Left kidney (tissue), 8 donors: Measurements from ENCODE around the gene VAPA. TPM values are rescaled to one million over a fixed set of nuclear protein-coding genes. Genes with fewer than 3 reads are reported as not detected.

Source experiments
- DNase-seq: peaks from one replicate; pipeline ENCODE4 v3.0.0-alpha.2; 2013
- long read RNA-seq, 8 donors: transcript quantifications; one replicate each; lab custom pipeline, GENCODE V29; 2026
- polyA plus RNA-seq: library from polyadenylated mRNA; unstranded; fragments of 120-200 nt; gene quantifications from one replicate; pipeline ENCODE4 v1.2.1, GENCODE V29; 2013; ENCODE audit not compliant: insufficient read length

VAPA gene
- 262 TPM for polyA plus RNA-seq
- long read RNA-seq, donor 1, full-length matches to known transcripts, result 96 of 196 reads
- long read RNA-seq, donor 1, partial matches to known transcripts, result 87 of 196 reads
- long read RNA-seq, donor 1, other reads (novel, unspliced or antisense), result 13 of 196 reads
- long read RNA-seq, donor 2, full-length matches to known transcripts, result 83 of 103 reads
- long read RNA-seq, donor 2, partial matches to known transcripts, result 13 of 103 reads
- long read RNA-seq, donor 2, other reads (novel, unspliced or antisense), result 7 of 103 reads
- long read RNA-seq, donor 3, full-length matches to known transcripts, result 51 of 51 reads
- long read RNA-seq, donor 3, partial matches to known transcripts, result 0 of 51 reads
- long read RNA-seq, donor 3, other reads (novel, unspliced or antisense), result 0 of 51 reads
- long read RNA-seq, donor 4, full-length matches to known transcripts, result 3 of 3 reads
- long read RNA-seq, donor 4, partial matches to known transcripts, result 0 of 3 reads
- long read RNA-seq, donor 4, other reads (novel, unspliced or antisense), result 0 of 3 reads
- long read RNA-seq, donor 5, full-length matches to known transcripts, result 138 of 146 reads
- long read RNA-seq, donor 5, partial matches to known transcripts, result 0 of 146 reads
- long read RNA-seq, donor 5, other reads (novel, unspliced or antisense), result 8 of 146 reads
- long read RNA-seq, donor 6, full-length matches to known transcripts, result 75 of 179 reads
- long read RNA-seq, donor 6, partial matches to known transcripts, result 98 of 179 reads
- long read RNA-seq, donor 6, other reads (novel, unspliced or antisense), result 6 of 179 reads
- long read RNA-seq, donor 7, full-length matches to known transcripts, result 94 of 99 reads
- long read RNA-seq, donor 7, partial matches to known transcripts, result 0 of 99 reads
- long read RNA-seq, donor 7, other reads (novel, unspliced or antisense), result 5 of 99 reads
- long read RNA-seq, donor 8, full-length matches to known transcripts, result 42 of 42 reads
- long read RNA-seq, donor 8, partial matches to known transcripts, result 0 of 42 reads
- long read RNA-seq, donor 8, other reads (novel, unspliced or antisense), result 0 of 42 reads

- peak; percentile 95 for DNase-seq
These were observed at the start of gene VAPA for GRCh38 chr18:9913526-9914333. Gene VAPA, plus strand, starts transcription at chr18:9914016. Its CDS starts 241 bp downstream, at chr18:9914257.

GRCh38 chr18:9865764-9866490 lies 47.9 kb upstream of the VAPA start:
- no peak for DNase-seq

GRCh38 chr18:9866627-9867026 lies 47.2 kb upstream of the VAPA start:
- no peak for DNase-seq

GRCh38 chr18:9867071-9867594 lies 46.7 kb upstream of the VAPA start:
- no peak for DNase-seq

GRCh38 chr18:9868857-9869714 lies 44.7 kb upstream of the VAPA start:
- DNase-seq, result no peak

GRCh38 chr18:9869715-9870430 lies 43.9 kb upstream of the VAPA start:
- DNase-seq, result peak; percentile 19

GRCh38 chr18:9870431-9871008 lies 43.3 kb upstream of the VAPA start:
- no peak for DNase-seq

GRCh38 chr18:9871244-9871746 lies 42.5 kb upstream of the VAPA start:
- no peak for DNase-seq

- no peak for DNase-seq
These were observed 41.0 kb upstream of the VAPA start for GRCh38 chr18:9872823-9873222.

- DNase-seq, result no peak
These were observed 39.1 kb upstream of the VAPA start for GRCh38 chr18:9874728-9875127.

GRCh38 chr18:9876212-9876866 lies 37.5 kb upstream of the VAPA start:
- DNase-seq, result no peak

- peak; percentile 17 for DNase-seq
These were observed 36.8 kb upstream of the VAPA start for GRCh38 chr18:9876867-9877654.

- DNase-seq, result no peak
These were observed 36.2 kb upstream of the VAPA start for GRCh38 chr18:9877655-9878014.

- DNase-seq, result no peak
These were observed 35.7 kb upstream of the VAPA start for GRCh38 chr18:9878095-9878494.

GRCh38 chr18:9878783-9879242 lies 35.0 kb upstream of the VAPA start:
- no peak for DNase-seq

- DNase-seq, result no peak
These were observed 29.7 kb upstream of the VAPA start for GRCh38 chr18:9884090-9884489.

GRCh38 chr18:9884532-9885140 lies 29.2 kb upstream of the VAPA start:
- DNase-seq, result no peak
